ENCODE measurements around the gene ANTXR2. TPM values are rescaled to one million over a fixed set of nuclear protein-coding genes. Genes with fewer than 3 reads are reported as not detected.

ANTXR2 gene
- polyA plus RNA-seq, 1 of the 3 experiments (the other 2 are of a cell fraction) = 48.8 TPM

DNA sequence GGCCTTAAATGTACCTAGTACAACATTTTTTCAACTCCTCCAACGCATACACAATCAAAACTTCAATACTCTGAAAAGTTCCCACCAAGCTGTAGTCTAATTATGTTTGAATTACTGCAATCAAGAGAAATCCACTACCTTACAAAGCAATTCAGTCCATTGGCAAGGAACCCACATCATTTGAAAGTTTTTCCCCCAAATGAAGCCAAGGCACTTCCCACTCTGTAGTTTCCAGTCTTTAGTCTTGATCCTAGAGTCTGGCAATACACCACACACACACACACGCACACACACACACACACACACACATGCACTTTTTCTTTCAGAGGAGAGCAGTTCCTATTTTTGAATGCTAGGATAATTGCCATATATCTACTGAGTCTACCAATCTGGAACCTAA, 79.6 kb downstream of the ANTXR2 start:
- peaks cover 23% of the 10 kb centered on the region for H3F3A ChIP-seq (replicated peaks; ENCODE audit: insufficient read depth)
- no peaks in the 10 kb centered on the region for H3K9me3 ChIP-seq
- no peaks in the 10 kb centered on the region for H3K27me3 ChIP-seq (ENCODE audit: insufficient read depth)
- ChIA-PET POLR2A (no interaction called here), CTCF (no interaction called here)
- H3K4me1 ChIP-seq (ENCODE audit: control insufficient read depth in 1 of 2, insufficient read depth in 2 of 2, low read depth in 1 of 2, low read length in 1 of 2) = no peaks in the 10 kb centered on the region
- TF ChIP-seq, protein P1, sequence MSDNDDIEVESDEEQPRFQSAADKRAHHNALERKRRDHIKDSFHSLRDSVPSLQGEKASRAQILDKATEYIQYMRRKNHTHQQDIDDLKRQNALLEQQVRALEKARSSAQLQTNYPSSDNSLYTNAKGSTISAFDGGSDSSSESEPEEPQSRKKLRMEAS (IDR thresholded peaks at IDR 0.05; ENCODE audit: low read depth) = no peak
- TF ChIP-seq MEF2A (IDR thresholded peaks at IDR 0.05; ENCODE audit: borderline replicate concordance, low read depth) (no peak), RAD21 (IDR thresholded peaks at IDR 0.05; ENCODE audit: low read length) (no peak), YY1 (IDR thresholded peaks at IDR 0.05; ENCODE audit: low read depth) (no peak), GATA2 (CRISPR knock-in tag; IDR thresholded peaks at IDR 0.05) (no peak), RCOR1 (IDR thresholded peaks at IDR 0.05; ENCODE audit: low read length) (no peak), RXRA (IDR thresholded peaks at IDR 0.05; ENCODE audit: borderline replicate concordance, low read depth) (no peak), NRF1 (IDR thresholded peaks at IDR 0.05; ENCODE audit: low read depth, low read length) (no peak), EZH2phosphoT487 (IDR thresholded peaks at IDR 0.05; ENCODE audit: borderline replicate concordance, low read depth) (no peak), IRF3 (IDR thresholded peaks at IDR 0.05; ENCODE audit: low read depth, low read length) (no peak), FOSL2 (IDR thresholded peaks at IDR 0.05; ENCODE audit: borderline replicate concordance, low read depth) (no peak), TCF12 (IDR thresholded peaks at IDR 0.05) (no peak)
- H3K4me2 ChIP-seq = no peak overlapping the region
- H3K4me3 ChIP-seq (ENCODE audit: low read depth in 2 of 2, low read length in 1 of 2) = no peak overlapping the region
- no peak overlapping the region for H3K9ac ChIP-seq
- peaks cover 96% of the 10 kb centered on the region for H3K79me2 ChIP-seq (ENCODE audit: insufficient read depth)
- WGBS (ENCODE audit: low lambda C conversion rate) = 69% methylated on average over 2 of the region's 2 CpGs
- DNase-seq = no peak
- H4K20me1 ChIP-seq (ENCODE audit: insufficient read depth) = peaks cover 13% of the 10 kb centered on the region; the same call in 1 of the 2 replicates
- no peaks in the 10 kb centered on the region for H3K9me2 ChIP-seq
- H3K27ac ChIP-seq (ENCODE audit: low read depth in 2 of 2, low read length in 1 of 2) = no peak overlapping the region
- peaks cover 6 to 63% of the 10 kb centered on the region in 2 experiments for H3K36me3 ChIP-seq (replicated peaks in 1 of 2; ENCODE audit: control insufficient read depth in 1 of 2, insufficient read depth in 2 of 2, low read length in 1 of 2)
- H2AFZ ChIP-seq (ENCODE audit: low read depth) = no peak overlapping the region

DNA sequence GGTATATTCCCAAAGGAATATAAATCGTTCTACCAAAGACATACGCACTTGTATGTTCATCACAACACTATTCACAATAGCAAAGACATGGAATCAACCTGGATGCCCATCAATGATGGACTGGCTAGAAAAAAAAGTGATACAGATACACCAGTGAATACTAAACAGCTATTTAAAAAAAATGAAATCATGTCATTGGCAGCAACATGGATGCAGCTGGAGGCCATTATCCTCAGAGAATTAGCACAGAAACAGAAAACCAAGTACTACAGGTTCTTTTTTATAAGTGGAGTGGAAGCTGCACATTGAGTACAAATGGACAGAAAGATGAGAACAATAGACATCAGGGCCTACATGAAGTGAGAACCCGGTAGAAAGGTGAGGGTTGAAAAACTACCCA, 81.4 kb downstream of the ANTXR2 start:
- WGBS (ENCODE audit: low lambda C conversion rate) = 91% methylated on average over 3 of the region's 3 CpGs

More for the DNA sequence above, 81.4 kb downstream of the ANTXR2 start:
- Histone ChIP-seq H3K4me3 (ENCODE audit: low read depth in 2 of 2, low read length in 1 of 2) (no peak overlapping the region), H3K4me1 (ENCODE audit: control insufficient read depth in 1 of 2, insufficient read depth in 2 of 2, low read depth in 1 of 2, low read length in 1 of 2) (no peaks in the 10 kb centered on the region), H3K36me3 (replicated peaks in 1 of 2; ENCODE audit: control insufficient read depth in 1 of 2, insufficient read depth in 2 of 2, low read length in 1 of 2) (peaks cover 6 to 67% of the 10 kb centered on the region in 2 experiments), H3K9me3 (no peaks in the 10 kb centered on the region), H3K27me3 (ENCODE audit: insufficient read depth) (no peaks in the 10 kb centered on the region), H3K79me2 (ENCODE audit: insufficient read depth) (peaks cover 95% of the 10 kb centered on the region), H4K20me1 (ENCODE audit: insufficient read depth) (peaks cover 25% of the 10 kb centered on the region; the same call in 1 of the 2 replicates), H3K27ac (ENCODE audit: low read depth in 2 of 2, low read length in 1 of 2) (no peak overlapping the region), H3K9me2 (no peaks in the 10 kb centered on the region), H3K4me2 (no peak overlapping the region), H3K9ac (no peak overlapping the region), H2AFZ (ENCODE audit: low read depth) (no peak overlapping the region), H3F3A (replicated peaks; ENCODE audit: insufficient read depth) (peaks cover 19% of the 10 kb centered on the region)
- CTCF ChIA-PET = interaction anchor here (1.1 kb wide), 1 partner anchor 12 kb away, joined by 3 read pairs; no protein-coding TSS in a partner anchor
- no peak for DNase-seq
- TF ChIP-seq GATA2 (CRISPR knock-in tag; IDR thresholded peaks at IDR 0.05) = no peak
- TF ChIP-seq RCOR1 (IDR thresholded peaks at IDR 0.05; ENCODE audit: low read length) = no peak
- no peak for TF ChIP-seq JUND (IDR thresholded peaks at IDR 0.05)
- no peak for TF ChIP-seq POLR2AphosphoS5 (IDR thresholded peaks at IDR 0.05; ENCODE audit: low read depth, low read length)
- no peak for TF ChIP-seq TCF12 (IDR thresholded peaks at IDR 0.05)
- no peak for TF ChIP-seq IRF3 (IDR thresholded peaks at IDR 0.05; ENCODE audit: low read depth, low read length)
- no peak for TF ChIP-seq USF2 (IDR thresholded peaks at IDR 0.05; ENCODE audit: borderline replicate concordance, low read depth, low read length)
- no peak for TF ChIP-seq FOXM1 (IDR thresholded peaks at IDR 0.05; ENCODE audit: low read depth)
- TF ChIP-seq MEF2A (IDR thresholded peaks at IDR 0.05; ENCODE audit: borderline replicate concordance, low read depth) = no peak
- no peak for TF ChIP-seq GABPA (IDR thresholded peaks at IDR 0.05; ENCODE audit: low read depth)
- TF ChIP-seq, protein P2, sequence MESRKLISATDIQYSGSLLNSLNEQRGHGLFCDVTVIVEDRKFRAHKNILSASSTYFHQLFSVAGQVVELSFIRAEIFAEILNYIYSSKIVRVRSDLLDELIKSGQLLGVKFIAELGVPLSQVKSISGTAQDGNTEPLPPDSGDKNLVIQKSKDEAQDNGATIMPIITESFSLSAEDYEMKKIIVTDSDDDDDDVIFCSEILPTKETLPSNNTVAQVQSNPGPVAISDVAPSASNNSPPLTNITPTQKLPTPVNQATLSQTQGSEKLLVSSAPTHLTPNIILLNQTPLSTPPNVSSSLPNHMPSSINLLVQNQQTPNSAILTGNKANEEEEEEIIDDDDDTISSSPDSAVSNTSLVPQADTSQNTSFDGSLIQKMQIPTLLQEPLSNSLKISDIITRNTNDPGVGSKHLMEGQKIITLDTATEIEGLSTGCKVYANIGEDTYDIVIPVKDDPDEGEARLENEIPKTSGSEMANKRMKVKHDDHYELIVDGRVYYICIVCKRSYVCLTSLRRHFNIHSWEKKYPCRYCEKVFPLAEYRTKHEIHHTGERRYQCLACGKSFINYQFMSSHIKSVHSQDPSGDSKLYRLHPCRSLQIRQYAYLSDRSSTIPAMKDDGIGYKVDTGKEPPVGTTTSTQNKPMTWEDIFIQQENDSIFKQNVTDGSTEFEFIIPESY (IDR thresholded peaks at IDR 0.05; ENCODE audit: borderline replicate concordance, low read depth) = no peak
- TF ChIP-seq TEAD4 (IDR thresholded peaks at IDR 0.05; ENCODE audit: borderline replicate concordance, insufficient read depth) = no peak
- no peak for TF ChIP-seq YY1 (IDR thresholded peaks at IDR 0.05; ENCODE audit: low read depth)
- TF ChIP-seq EZH2phosphoT487 (IDR thresholded peaks at IDR 0.05; ENCODE audit: borderline replicate concordance, low read depth) = no peak
- no peak for TF ChIP-seq TAF1 (IDR thresholded peaks at IDR 0.05; ENCODE audit: borderline replicate concordance, low read depth, low read length)
- no peak for TF ChIP-seq SMC3 (IDR thresholded peaks at IDR 0.05; ENCODE audit: low read depth, low read length)
- POLR2A ChIA-PET = no interaction called here
